CD4-positive, alpha-beta T cell treated with Interleukin-6 for 4 hours (primary cell): ENCODE measurements around the gene EIF4G3.
"Not testable (repeated sequence)": the region's sequence is repeated elsewhere in the genome, so short reads cannot be mapped to it uniquely, and the experiment has no call there.

ENCODE experiments used
- DNase-seq: peaks from one replicate; pipeline ENCODE4 v3.0.0-alpha.2; 2020; ENCODE audit warnings: mixed read lengths

The EIF4G3 gene

GRCh38 chr1:20928146-20928545, 248.6 kb downstream of the EIF4G3 start:
- DNase-seq = no peak

- DNase-seq = no peak
Observed at GRCh38 chr1:20921285-20921684, 255.4 kb downstream of the EIF4G3 start.

- no peak for DNase-seq
Observed at GRCh38 chr1:20913242-20913641, 263.5 kb downstream of the EIF4G3 start.

DNA sequence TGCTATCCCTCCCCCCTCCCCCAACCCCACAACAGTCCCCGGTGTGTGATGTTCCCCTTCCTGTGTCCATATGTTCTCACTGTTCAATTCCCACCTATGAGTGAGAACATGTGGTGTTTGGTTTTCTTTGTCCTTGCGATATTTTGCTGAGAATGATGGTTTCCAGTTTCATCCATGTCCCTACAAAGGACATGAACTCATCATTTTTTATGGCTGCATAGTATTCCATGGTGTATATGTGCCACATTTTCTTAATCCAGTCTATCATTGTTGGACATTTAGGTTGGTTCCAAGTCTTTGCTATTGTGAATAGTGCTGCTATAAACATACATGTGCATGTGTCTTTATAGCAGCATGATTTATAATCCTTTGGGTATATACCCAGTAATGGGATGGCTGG, 269.2 kb downstream of the EIF4G3 start:
- not testable (repeated sequence) for DNase-seq

DNA sequence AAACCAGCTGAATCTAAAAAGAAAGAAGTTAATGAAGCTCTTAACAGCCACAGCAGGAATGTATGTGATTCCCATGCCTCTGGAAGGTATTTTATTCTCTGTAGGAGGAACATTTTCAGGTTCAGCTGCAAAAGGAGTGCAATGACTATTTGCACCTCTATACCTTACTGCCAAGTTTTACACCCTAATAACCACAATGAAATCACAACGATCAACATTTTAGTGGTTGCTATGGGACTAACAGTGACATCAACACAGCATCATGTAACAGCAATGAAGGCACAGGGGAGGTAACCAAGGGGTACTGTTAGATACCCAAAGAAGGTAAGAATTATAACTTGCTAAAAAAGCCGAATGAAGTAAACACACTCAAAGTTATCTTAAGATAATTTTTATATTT, 273.3 kb downstream of the EIF4G3 start:
- DNase-seq = no peak

GRCh38 chr1:20900056-20900455, 276.6 kb downstream of the EIF4G3 start:
- DNase-seq = no peak

DNA sequence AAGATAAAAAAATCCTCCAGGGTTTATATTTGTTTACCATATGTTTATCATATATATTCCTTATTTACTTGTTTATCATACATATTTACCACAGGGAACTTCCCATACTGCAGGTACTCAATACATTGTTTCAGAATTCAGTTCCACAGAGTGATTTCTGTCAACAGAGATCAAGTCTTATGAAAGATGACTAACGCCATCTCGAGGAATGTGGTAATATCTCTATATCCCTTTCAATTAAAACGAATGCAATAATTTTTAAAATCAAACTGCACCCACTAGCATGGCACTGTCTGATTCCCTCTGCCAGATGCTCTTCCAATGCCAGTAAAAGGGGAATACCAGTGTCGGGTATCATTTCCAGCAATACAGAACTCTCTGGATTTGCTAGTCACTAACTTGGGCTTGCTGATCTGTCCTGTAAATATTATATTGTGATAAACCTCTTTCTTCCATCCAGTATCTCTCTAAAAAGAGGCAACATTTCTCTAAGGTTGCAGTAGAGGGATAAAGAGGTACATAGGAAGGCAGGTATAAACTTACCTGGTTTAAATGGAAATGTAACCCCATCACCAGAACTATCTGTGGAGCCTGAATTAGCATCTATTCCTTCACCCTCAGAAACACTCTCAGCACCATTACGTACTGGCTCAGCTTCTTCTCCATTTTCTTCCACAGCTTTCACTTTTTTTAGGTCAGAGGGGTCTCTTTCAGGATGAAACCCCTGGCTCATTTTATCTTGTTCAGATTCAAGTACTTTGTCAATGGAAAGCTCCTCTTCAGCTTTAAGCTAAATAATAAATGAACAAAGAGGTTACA, 277.3 kb downstream of the EIF4G3 start:
- DNase-seq = no peak

DNA sequence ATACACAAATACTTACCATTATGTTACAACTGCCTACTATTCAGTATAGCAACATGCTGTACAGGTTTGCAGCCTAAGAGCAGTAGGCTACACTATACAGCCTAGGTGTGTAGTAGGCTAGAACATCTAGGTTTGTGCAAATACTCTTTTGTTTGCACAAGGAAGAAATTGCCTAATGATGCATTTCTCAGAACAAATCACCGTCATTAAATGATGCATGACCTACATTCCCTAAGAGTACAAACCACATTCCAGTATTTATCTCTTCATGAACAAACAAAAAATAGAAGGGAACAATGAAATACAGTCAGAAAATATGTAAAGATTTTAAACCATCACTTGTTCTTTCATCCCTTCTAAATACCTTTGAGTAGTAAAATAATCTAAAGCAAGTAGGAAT, 279.9 kb downstream of the EIF4G3 start:
- DNase-seq = no peak

DNA sequence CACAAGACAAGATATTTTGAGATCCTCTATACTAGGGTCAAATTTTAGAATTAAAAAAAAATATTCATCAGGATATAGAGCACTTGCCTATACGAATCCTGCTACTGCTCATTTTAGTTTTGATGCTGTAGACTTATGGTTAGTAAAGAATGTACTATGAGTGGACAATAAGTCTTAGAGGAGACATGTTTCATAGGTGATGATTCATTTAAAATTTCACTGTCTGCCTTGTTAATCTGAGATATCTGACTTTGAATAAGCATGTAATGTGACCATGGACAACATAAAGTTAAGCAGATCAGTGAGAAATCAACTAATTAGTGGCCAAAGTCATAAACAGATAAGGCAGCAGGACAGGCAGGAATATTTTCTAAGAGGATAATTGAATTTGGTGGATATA, 282.8 kb downstream of the EIF4G3 start:
- DNase-seq = no peak

- DNase-seq = no peak
Observed at GRCh38 chr1:20891091-20891490, 285.6 kb downstream of the EIF4G3 start.

GRCh38 chr1:20887246-20887645, 289.5 kb downstream of the EIF4G3 start:
- no peak for DNase-seq

DNA sequence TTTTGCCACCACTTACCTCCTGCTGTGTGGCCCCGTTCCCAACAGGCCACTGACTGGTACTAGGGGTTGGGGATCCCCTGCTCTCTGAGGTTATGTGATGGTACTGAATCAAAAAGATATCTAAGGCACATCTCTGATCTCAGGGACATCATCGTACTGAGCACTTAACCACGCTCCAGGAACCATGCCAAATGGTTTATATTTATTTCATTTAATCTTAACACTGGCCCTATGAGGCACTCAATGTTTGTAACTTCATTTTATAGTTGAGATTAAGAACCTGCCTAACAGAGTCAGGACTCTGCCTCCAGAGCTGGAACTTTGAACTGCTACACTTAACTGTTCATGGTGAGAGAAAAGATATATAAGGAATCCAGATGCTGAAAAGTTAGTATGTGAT, 291.6 kb downstream of the EIF4G3 start:
- DNase-seq = no peak

DNA sequence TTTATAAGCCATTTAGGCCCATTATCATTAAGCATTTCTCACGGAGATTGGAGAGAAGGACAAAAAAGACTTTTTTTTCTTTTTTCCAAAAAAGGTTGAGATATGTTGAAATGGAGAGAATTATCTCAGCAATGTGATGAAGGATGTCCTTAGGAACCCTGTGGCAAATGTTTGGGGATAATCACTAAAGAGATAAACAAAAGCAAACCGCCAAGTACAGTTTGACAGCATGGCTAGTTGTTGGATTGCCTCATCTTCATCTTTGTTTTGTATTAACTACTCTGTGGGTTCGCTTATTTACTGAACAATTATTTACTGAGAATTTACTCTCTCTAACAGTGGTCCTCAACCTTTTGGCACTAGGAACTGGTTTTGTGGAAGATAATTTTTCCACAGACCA, 292.2 kb downstream of the EIF4G3 start:
- no peak for DNase-seq

DNA sequence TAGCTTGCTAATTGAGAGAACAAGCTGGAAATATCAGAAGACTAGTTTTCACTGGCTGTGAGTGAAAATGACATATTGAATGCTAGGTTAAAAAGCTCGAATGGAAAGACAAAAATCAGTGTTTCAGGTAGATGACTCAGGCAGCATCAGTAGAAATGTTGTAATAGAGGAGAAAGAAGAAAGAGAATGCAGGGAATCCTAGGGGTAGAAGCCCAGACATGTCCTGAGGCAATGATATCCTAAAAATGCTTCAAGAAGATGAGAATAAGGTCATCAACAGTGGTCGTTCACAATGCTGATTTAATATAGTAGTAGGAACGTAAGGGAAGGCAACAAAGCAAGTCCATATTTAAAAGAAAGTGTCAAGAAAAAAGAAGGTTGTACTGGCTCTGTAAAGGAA, 292.9 kb downstream of the EIF4G3 start:
- no peak for DNase-seq

DNA sequence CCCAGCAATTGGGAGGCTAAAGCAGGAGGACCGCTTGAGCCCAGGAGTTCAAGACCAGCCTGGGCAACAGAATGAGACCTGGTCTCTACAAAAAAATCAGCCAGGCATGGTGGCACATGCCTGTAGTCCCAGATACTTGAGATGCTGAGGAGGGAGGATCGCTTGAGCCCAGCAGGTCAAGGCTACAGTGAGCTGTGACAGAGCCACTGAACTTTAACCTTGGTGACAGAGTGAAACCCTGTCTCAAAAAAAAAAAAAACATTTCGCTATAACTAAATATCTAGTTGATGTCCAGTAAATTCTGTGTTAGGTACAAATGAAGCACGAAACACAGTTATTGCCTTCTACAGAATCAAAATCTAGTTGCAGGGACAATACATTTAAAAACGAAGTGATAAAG, 293.9 kb downstream of the EIF4G3 start:
- DNase-seq = no peak

DNA sequence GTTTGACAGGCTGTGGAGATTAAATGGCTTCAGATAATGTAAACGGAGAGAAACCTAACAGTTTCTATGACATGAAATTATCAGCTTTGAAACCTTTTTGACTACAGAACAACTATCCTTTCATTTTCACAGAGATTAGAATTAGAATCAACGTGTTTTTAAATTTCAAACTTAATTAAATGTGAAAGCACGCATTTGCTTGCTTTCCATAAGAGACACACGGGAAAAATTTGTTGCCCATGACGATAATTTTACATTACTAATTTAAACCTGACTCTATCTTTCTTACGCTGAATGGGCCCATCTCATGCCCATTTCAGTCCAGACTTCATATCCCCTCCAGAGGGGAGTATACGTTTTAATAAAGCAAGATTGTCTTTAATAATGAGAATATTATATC, 297.9 kb downstream of the EIF4G3 start:
- no peak for DNase-seq

DNA sequence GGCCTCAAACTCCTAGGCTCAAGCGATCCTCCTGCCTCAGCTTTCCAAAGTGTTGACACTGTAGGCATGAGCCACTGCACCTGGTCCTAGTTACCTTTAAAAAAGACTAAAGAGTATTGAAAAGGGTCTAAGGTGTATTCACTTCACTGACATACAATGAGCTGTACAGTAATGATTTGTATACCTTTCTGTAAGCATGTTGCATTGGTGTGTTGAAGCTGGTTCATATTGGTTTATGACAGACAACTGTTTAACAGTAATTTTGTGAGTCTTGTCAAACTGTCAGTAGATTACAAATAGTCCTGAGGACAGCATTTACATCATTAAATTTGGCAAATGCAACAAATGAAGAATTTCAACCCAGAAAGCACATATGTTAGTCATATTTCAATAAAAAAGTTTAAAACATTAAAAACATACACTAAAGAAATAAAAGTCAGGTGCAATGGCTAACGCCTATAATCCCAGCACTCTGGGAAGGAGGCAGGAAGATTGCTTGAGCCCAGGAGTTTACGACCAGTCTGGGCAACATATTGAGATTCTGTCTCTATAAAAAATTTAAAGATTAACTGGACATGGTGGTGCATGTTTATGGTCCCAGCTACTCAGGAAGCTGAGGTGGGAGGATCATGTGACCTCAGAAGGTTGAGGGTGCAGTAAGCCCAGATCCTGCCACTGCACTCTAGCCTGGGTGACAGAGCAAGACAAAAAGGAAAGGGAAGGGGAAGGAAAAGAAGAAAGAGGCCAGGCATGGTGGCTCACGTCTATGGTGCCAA, 301.3 kb downstream of the EIF4G3 start:
- no peak for DNase-seq

- no peak for DNase-seq
Observed at GRCh38 chr1:20873311-20873710, 303.4 kb downstream of the EIF4G3 start.

GRCh38 chr1:20871419-20871818, 305.3 kb downstream of the EIF4G3 start:
- no peak for DNase-seq

- DNase-seq = no peak
Observed at GRCh38 chr1:20870718-20871117, 306.0 kb downstream of the EIF4G3 start.

DNA sequence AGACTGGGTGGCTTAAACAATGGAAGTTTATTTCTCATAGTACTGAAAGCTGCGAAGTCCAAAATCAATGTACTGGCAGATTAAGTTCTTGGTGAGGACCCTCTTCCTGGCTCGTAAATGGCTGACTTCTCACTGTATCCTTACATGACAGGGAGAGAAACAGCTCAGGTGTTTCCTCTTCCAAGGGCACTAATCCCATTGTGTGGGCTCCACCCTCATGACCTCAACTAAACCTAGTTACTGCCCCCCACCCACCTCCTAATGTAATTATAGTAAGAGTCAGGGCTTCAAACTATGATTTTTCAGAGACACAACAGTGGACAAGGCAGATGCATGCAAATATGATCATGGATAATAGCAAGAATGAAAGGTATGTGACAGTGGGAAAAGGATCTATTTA, 308.4 kb downstream of the EIF4G3 start:
- no peak for DNase-seq

DNA sequence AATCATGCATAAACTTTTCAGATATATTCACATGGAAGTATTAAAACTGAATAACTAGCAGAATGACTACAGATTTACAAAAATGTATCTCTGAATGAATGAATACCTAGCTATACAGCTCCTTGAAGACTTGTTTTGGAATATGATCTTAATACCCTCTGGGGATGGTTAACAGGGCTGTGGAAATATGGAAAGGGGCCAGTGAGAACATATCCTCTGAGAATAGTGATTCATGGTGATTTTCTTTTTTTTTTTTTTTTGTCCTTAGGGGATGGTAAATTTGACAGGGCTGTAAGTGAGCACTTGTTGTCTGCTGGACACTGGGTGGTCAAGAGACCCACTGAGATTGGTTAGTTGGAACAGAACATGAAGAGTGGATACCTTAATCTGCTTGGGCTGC, 308.9 kb downstream of the EIF4G3 start:
- DNase-seq = no peak

DNA sequence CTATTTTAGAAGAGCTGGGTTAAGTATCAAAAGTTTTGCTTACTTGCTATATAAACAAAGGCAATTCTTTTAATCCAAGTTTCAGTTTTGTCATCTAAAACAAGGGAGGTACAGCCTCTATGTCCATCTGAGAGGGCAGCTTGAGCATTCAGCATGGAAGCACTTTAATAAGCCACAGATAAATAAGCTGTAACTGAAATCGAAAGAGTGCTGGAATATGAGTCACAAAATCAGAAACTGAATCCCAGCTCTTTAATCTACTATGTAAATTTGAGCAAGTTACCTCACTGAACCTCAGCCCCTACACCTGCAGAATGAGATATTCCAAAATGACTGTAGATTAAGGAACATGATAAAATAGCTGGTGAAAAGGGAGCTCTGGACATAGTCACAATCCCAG, 309.6 kb downstream of the EIF4G3 start:
- DNase-seq = no peak

- DNase-seq = no peak
Observed at GRCh38 chr1:20865001-20865400, 311.7 kb downstream of the EIF4G3 start.
